T-helper 22 cell (primary cell): ENCODE data around the gene ELFN2.
"Not testable (repeated sequence)": the region's sequence is repeated elsewhere in the genome, so short reads cannot be mapped to it uniquely, and the experiment has no call there.

Experiments used
- DNase-seq: peaks from one replicate; pipeline ENCODE4 v3.0.0-alpha.2; 2020; ENCODE audit warnings: low read depth

Gene ELFN2

GRCh38 chr22:37335806-37336199 is 91.5 kb downstream of the ELFN2 start:
- no peak for DNase-seq

GRCh38 chr22:37334859-37335805 is 92.1 kb downstream of the ELFN2 start:
- DNase-seq, result no peak

DNA sequence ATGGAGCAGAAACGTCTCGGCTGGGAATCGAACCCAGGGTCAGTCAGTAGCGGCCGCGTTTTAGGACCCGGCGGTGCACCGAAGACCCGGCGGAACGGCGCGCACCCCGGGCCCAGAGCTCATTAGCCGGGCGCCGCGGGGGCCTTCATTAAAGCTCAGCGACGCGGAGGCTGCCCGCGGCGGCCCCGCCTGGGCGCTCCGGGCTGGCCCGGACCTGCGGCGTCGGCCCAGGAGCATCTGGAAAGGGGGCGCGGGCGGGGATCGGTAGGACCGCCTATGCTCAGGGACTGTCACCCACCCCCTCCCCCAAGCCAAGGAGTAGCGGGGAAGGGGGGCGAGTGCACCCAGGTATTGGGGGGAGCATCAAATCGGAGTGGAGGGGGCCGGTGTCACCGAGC is 92.8 kb downstream of the ELFN2 start:
- no peak for DNase-seq

GRCh38 chr22:37333724-37334460 is 93.4 kb downstream of the ELFN2 start:
- DNase-seq, result no peak

GRCh38 chr22:37331856-37332536 is 95.3 kb downstream of the ELFN2 start:
- no peak for DNase-seq

DNA sequence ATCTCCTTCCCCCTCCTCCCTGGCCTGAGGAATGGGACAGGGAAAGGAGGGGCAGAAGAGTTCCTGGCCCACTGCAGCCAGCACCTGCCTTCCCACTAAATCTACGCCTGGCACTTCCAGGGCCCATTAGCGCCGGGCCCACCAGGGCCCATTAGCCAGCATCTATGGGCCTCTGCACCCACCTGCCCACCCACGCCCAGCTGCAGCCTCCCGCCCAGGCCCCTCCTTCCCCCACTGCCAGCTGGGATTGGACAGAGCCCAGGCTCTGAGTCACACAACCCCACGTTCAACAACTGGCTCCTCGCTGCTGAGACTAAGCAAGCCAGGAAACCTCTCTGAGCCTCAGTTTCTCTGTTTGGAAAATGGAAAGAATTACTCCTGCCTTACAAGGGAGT is 96.2 kb downstream of the ELFN2 start:
- DNase-seq, result no peak

GRCh38 chr22:37330200-37331033 is 96.9 kb downstream of the ELFN2 start:
- DNase-seq, result no peak

DNA sequence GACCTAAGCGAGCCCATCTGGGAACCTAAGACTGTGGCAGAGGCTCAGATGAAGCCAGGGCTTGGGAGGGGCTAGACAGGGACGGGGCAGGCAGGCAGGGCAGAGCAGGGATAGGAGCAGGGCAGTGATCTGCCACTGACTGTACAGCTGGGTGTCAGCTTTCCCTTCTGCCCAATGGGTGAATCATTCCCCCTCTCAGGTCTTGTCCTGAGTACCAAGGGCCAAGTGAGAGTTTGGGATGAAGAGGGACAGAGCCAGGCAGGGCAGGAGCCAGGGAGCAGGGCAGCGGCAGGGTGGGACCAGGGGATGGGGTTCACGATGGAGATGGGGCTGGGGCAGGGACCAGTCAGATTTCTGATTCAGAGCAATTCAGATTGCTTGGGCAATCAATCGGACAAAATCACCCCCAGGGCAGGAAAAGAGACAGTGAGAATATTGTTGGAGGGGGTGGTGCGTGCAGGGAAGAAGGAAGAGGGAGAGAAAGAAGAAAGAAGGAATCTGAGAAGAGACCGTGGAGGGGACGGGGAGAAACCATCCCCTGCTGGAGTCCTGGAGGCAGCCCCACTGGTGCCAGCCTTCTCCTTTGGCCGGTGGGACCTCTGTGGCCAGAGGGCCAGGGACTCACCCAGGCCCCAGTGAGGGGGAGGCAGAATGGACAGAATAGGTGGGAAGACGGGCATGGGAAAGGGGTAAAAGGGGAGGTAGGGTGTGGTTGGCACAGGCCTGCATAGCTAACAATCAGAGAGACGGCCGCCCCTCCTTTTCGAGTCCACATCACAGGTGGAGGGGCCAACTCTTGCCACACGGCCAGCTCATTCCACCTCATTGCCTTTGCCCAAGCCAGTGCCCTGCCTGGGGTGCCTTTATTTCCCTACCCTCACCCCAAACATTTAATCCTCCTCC is 97.8 kb downstream of the ELFN2 start:
- DNase-seq, result no peak

DNA sequence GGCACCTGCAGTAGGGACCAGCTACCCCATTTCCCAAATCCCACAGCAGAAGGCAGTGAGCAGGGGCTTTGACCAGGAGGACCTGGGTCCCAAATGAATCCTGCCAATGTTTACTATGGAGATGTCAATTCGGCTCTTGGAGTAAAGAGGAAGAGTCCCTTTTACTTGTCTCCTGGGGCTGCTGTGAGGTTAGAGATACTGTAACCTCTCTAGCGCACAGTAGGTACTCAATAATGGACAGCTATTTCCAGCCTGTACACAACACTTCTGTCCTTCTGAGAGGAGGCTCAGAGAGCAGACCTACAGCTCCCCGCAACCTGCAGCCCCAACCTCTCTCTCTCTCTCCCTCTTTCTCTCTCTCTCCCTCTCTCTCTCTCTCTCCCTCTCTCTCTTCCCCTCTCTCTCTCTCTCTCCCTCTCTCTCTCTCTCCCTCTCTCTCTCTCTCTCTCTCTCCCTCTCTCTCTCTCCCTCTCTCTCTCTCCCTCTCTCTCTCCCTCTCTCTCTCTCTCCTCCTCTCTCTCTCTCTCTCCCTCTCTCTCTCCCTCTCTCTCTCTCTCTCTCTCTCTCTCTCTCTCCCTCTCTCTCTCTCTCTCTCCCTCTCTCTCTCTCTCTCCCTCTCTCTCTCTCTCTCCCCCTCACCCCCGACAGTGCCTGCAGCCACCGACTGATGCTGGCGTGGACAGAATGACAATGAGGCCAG is 98.6 kb downstream of the ELFN2 start:
- DNase-seq, result not testable (repeated sequence)

- DNase-seq, result no peak
Measured at GRCh38 chr22:37328017-37328416, 99.3 kb downstream of the ELFN2 start.

GRCh38 chr22:37326726-37327125 is 100.6 kb downstream of the ELFN2 start:
- no peak for DNase-seq

GRCh38 chr22:37325039-37325395 is 102.3 kb downstream of the ELFN2 start:
- DNase-seq, result no peak

DNA sequence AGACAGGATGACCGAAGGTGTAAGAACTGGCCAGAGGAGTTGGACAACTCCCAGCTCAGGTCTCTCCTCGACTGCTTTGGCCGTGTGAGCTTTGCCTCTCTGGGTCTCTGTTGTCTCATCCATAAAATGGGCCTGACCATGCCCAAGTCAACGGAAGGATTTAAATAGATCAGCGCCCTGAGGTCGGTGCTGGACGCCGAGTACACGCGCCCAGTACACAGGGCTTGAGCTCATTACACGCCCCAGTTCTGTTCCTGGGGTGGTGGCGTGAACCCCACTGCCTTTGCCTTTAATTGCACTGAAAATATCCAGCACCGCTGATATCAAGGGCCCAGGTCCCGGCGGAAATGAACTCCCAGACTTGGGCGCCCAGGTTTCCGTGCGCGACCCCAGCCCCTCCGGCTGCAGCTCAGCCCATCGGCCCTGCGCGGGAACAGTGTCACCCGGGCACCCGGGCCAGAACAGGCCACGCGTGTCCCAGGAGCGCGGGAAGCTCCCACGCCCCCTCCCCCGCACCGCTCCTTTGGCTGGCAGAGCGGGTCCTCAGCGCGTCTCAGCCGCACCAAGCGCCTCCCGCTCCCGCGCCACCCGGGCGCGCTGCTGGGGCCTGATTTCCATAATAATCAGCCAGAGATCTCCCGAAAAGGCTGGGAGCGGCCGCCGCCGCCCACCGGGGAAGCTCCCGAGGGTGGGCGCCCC is 102.8 kb downstream of the ELFN2 start:
- no peak for DNase-seq

- no peak for DNase-seq
Measured at GRCh38 chr22:37320726-37321677, 106.3 kb downstream of the ELFN2 start.

- DNase-seq, result no peak
Measured at GRCh38 chr22:37319469-37319868, 107.8 kb downstream of the ELFN2 start.

- DNase-seq, result no peak
Measured at GRCh38 chr22:37318364-37319109, 108.7 kb downstream of the ELFN2 start.
